H9 (cell line): ENCODE results near the gene PLXNA4. TPM values are rescaled to one million over a fixed set of nuclear protein-coding genes. Genes with fewer than 3 reads are reported as not detected.

Experiments used
- DNase-seq: peaks from one replicate; pipeline ENCODE4 v3.0.0-alpha.2; 2017
- H2AFZ ChIP-seq: one replicate; pipeline ENCODE4 v1.6.1; 2013; ENCODE audit warnings: mild to moderate bottlenecking, low read length, control low read depth, moderate library complexity
- H2AK5ac ChIP-seq: 2 replicates; pipeline ENCODE4 v1.6.1; 2013; ENCODE audit warnings: low read length, control low read depth, mixed read lengths; ENCODE audit not compliant: insufficient read length
- H2BK120ac ChIP-seq: one replicate; pipeline ENCODE4 v1.6.1; 2013; ENCODE audit warnings: low read depth, mild to moderate bottlenecking, low read length, control low read depth, inconsistent platforms; ENCODE audit not compliant: poor library complexity, severe bottlenecking
- H2BK12ac ChIP-seq: 2 replicates; pipeline ENCODE4 v1.6.1; 2013; ENCODE audit warnings: low read length, control low read depth, mixed read lengths, low read depth; ENCODE audit not compliant: insufficient read length
- H2BK15ac ChIP-seq: 2 replicates; pipeline ENCODE4 v1.6.1; 2013; ENCODE audit warnings: low read depth, low read length, control low read depth
- H2BK20ac ChIP-seq: one replicate; pipeline ENCODE4 v1.6.1; 2013; ENCODE audit warnings: low read depth, mild to moderate bottlenecking, low read length, control low read depth, inconsistent platforms; ENCODE audit not compliant: poor library complexity, severe bottlenecking
- H2BK5ac ChIP-seq: 2 replicates; pipeline ENCODE4 v1.6.1; 2013; ENCODE audit warnings: low read length, control low read depth, mixed read lengths; ENCODE audit not compliant: insufficient read length
- H3K14ac ChIP-seq: 2 replicates; pipeline ENCODE4 v1.6.1; 2013; ENCODE audit warnings: low read length, control low read depth; ENCODE audit not compliant: insufficient read depth
- H3K18ac ChIP-seq: 2 replicates; pipeline ENCODE4 v1.6.1; 2013; ENCODE audit warnings: low read depth, mild to moderate bottlenecking, mixed read lengths, low read length, control low read depth; ENCODE audit not compliant: insufficient read length
- H3K23ac ChIP-seq: 2 replicates; pipeline ENCODE4 v1.6.1; 2013; ENCODE audit warnings: low read length, control low read depth, mixed read lengths, low read depth; ENCODE audit not compliant: insufficient read length
- H3K23me2 ChIP-seq: 2 replicates; pipeline ENCODE4 v1.6.1; 2013; ENCODE audit warnings: low read depth, mild to moderate bottlenecking, mixed read lengths, low read length, control low read depth; ENCODE audit not compliant: insufficient read length, poor library complexity, severe bottlenecking
- H3K27ac ChIP-seq: 2 replicates; pipeline ENCODE4 v1.5.1; 2013; ENCODE audit warnings: low read length, control low read depth, mixed read lengths, low read depth; ENCODE audit not compliant: insufficient read length
- H3K27me3 ChIP-seq: 2 replicates; pipeline ENCODE4 v1.6.1; 2013; ENCODE audit warnings: low read length, control low read depth, inconsistent platforms; ENCODE audit not compliant: insufficient read depth
- H3K4ac ChIP-seq: 2 replicates; pipeline ENCODE4 v1.6.1; 2013; ENCODE audit warnings: low read depth, mild to moderate bottlenecking, control low read depth, inconsistent platforms, low read length, moderate library complexity
- H3K4me1 ChIP-seq: 2 replicates; pipeline ENCODE4 v1.6.1; 2013; ENCODE audit warnings: low read length, control low read depth, inconsistent platforms; ENCODE audit not compliant: insufficient read depth
- H3K4me2 ChIP-seq: 2 replicates; pipeline ENCODE4 v1.6.1; 2013; ENCODE audit warnings: low read length, control low read depth, mixed read lengths; ENCODE audit not compliant: insufficient read length, insufficient read depth
- H3K56ac ChIP-seq: 2 replicates; pipeline ENCODE4 v1.6.1; 2013; ENCODE audit warnings: low read depth, mild to moderate bottlenecking, mixed read lengths, low read length, control low read depth; ENCODE audit not compliant: insufficient read length
- H3K79me1 ChIP-seq: 2 replicates; pipeline ENCODE4 v1.6.1; 2013; ENCODE audit warnings: low read depth, mild to moderate bottlenecking, moderate library complexity, low read length, control low read depth, inconsistent platforms; ENCODE audit not compliant: insufficient read depth, poor library complexity, severe bottlenecking
- H3K79me2 ChIP-seq: 2 replicates; pipeline ENCODE4 v1.6.1; 2013; ENCODE audit warnings: low read length, control low read depth, inconsistent platforms; ENCODE audit not compliant: insufficient read depth
- H3K9ac ChIP-seq: 2 replicates; pipeline ENCODE4 v1.6.1; 2013; ENCODE audit warnings: low read length, control low read depth, mixed read lengths; ENCODE audit not compliant: insufficient read length; ENCODE audit errors: extremely low read depth
- H3K9me3 ChIP-seq: one replicate; pipeline ENCODE4 v1.6.1; 2013; ENCODE audit warnings: low read depth, low read length, inconsistent platforms; ENCODE audit not compliant: control insufficient read depth
- H3T11ph ChIP-seq: one replicate; pipeline ENCODE4 v1.6.1; 2013; ENCODE audit warnings: mild to moderate bottlenecking, low read length, control low read depth, inconsistent platforms
- H4K20me1 ChIP-seq: one replicate; pipeline ENCODE4 v1.6.1; 2013; ENCODE audit not compliant: control insufficient read depth, insufficient read length, insufficient read depth
- H4K5ac ChIP-seq: 2 replicates; pipeline ENCODE4 v1.6.1; 2013; ENCODE audit warnings: low read depth, mild to moderate bottlenecking, mixed read lengths, low read length, control low read depth; ENCODE audit not compliant: insufficient read length
- H4K8ac ChIP-seq: replicated peaks from 2 replicates; pipeline ENCODE4 v1.6.1; 2013; ENCODE audit warnings: low read length, control low read depth, mixed read lengths, low read depth; ENCODE audit not compliant: insufficient read length
- H4K91ac ChIP-seq: 2 replicates; pipeline ENCODE4 v1.6.1; 2013; ENCODE audit warnings: low read depth, mild to moderate bottlenecking, moderate library complexity, mixed read lengths, low read length, control low read depth; ENCODE audit not compliant: insufficient read length
- H3K27ac Mint-ChIP-seq, 3 experiments: 2 replicates in 2 of 3; 3 replicates in 1 of 3; pipeline ENCODE4 v1.8.0; 2020 to 2021; ENCODE audit warnings: mixed read lengths in 3 of 3, mild to moderate bottlenecking in 1 of 3, moderate library complexity in 1 of 3
- H3K27me3 Mint-ChIP-seq: 2 replicates; pipeline ENCODE4 v1.8.0; 2021; ENCODE audit warnings: low read depth, mild to moderate bottlenecking, moderate library complexity, mixed read lengths
- H3K36me3 Mint-ChIP-seq, 3 experiments: 2 replicates in 2 of 3; 3 replicates in 1 of 3; pipeline ENCODE4 v1.8.0; 2020 to 2021; ENCODE audit warnings: low read depth in 3 of 3, mixed read lengths in 3 of 3; ENCODE audit not compliant: insufficient read depth in 1 of 3
- H3K4me1 Mint-ChIP-seq, 2 experiments: 2 replicates each; pipeline ENCODE4 v1.8.0; 2020; ENCODE audit warnings: mixed read lengths in 2 of 2
- H3K4me3 Mint-ChIP-seq, 2 experiments: 2 replicates in 1 of 2; 3 replicates in 1 of 2; pipeline ENCODE4 v1.8.0; 2020 to 2021; ENCODE audit warnings: mild to moderate bottlenecking in 2 of 2, mixed read lengths in 2 of 2, moderate library complexity in 1 of 2
- H3K9me3 Mint-ChIP-seq, 2 experiments: 2 replicates in 1 of 2; 3 replicates in 1 of 2; pipeline ENCODE4 v1.8.0; 2020; ENCODE audit warnings: mild to moderate bottlenecking in 2 of 2, mixed read lengths in 2 of 2, moderate library complexity in 1 of 2
- CTCF ChIP-seq: fragments of 200-600 bp; sonication (generic); conservative IDR thresholded peaks from 3 replicates; pipeline ENCODE4 v1.8.0; 2021; ENCODE audit warnings: antibody characterized with exemption, mild to moderate bottlenecking
- WGBS: extraction: QIAGEN DNeasy Blood & Tissue Kit; methylation state at CpG from one replicate; pipeline ENCODE4 v1.1.7; 2013; ENCODE audit warnings: missing lambda C conversion rate, low lambda C conversion rate, mixed read lengths; ENCODE audit not compliant: insufficient read length; ENCODE audit errors: extremely low coverage; 5-methylcytosine and 5-hydroxymethylcytosine counted together
- total RNA-seq: library from RNA; stranded (reverse); gene quantifications from 2 replicates; pipeline ENCODE4 v1.2.1, GENCODE V29; 2021

The PLXNA4 gene
- total RNA-seq, 1 experiment from 2014 or later = 0.35 TPM

DNA sequence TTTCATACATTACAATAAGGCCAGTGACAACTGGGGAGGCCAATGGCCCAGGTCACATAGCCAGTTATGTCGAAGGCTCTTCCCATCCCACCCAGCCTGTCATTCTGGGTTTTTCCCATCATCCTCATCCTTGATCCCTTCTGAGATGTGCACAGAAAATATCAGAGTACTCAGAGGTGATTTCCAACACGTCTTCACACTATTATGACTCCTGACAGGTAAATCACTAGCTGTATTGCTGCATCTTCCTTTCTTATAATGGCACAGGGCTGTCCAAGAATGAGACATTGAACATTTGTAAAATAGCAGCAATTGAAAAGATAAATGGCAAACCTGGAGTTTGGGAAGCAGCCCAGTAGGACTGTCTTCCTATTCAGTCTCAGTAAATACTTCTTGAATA, 159.9 kb downstream of the PLXNA4 start:
- Mint-ChIP-seq H3K36me3 (peaks cover 0 to 3% (median 2%) of the 10 kb centered on the region in 3 experiments; a peak in 4 of 7 replicates), H3K4me3 (no peak overlapping the region), H3K27me3 (peaks cover 13% of the 10 kb centered on the region), H3K4me1 (peaks cover 5 to 10% of the 10 kb centered on the region in 2 experiments), H3K9me3 (no peaks in the 10 kb centered on the region), H3K27ac (no peak overlapping the region)
- Histone ChIP-seq H3K4me1 (no peaks in the 10 kb centered on the region), H2BK12ac (no peak overlapping the region), H3K18ac (no peak overlapping the region), H3T11ph (no peak overlapping the region), H2BK120ac (no peak overlapping the region), H4K20me1 (no peaks in the 10 kb centered on the region), H3K23me2 (no peaks in the 10 kb centered on the region), H3K27ac (no peak overlapping the region), H3K4me2 (no peak overlapping the region), H2BK20ac (no peak overlapping the region), H3K9ac (no peak overlapping the region), H3K27me3 (no peaks in the 10 kb centered on the region), H2BK5ac (no peak overlapping the region), H2BK15ac (no peak overlapping the region), H3K4ac (no peak overlapping the region), H2AFZ (no peak overlapping the region), H3K79me2 (no peaks in the 10 kb centered on the region), H3K9me3 (no peaks in the 10 kb centered on the region), H3K56ac (no peak overlapping the region), H3K23ac (no peak overlapping the region), H2AK5ac (no peak overlapping the region), H4K8ac (no peak overlapping the region), H3K79me1 (no peaks in the 10 kb centered on the region), H4K91ac (no peak overlapping the region), H4K5ac (no peak overlapping the region), H3K14ac (no peak overlapping the region)
- WGBS = no CpG with 5 or more reads among the region's 2 CpGs
- no peak for TF ChIP-seq CTCF
- no peak for DNase-seq
